Islet of Langerhans (tissue), 1 donor: ENCODE measurements around the gene PSPH.
"Not testable (repeated sequence)": the region's sequence is repeated elsewhere in the genome, so short reads cannot be mapped to it uniquely, and the experiment has no call there.

Source experiments
- FAIRE-seq: peaks from one replicate; lab custom pipeline; 2011; peaks lifted over from hg19 to GRCh38; lab: Jason Lieb, UNC

The PSPH gene

GRCh38 chr7:56062382-56062781, 11.1 kb upstream of the PSPH start:
- no peak for FAIRE-seq

DNA sequence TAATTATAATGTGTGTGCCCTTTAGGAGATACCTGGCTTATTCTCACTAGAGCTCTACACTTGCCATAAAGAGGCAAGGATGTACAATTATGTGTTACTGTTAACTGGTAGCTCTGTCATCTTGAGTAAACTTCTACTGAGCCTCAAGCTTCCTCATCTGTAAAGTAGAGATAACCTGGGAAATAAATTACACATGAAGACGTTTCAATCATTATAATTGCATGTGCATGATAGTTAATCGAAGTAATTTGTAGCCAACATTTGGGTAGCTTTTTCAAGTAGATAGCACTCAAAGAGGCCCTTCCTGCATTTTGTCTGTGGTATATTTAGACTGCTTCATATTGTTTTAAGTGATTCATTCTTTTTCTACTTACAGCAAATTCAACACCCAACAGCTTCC, 2.7 kb upstream of the PSPH start:
- FAIRE-seq: no peak

- no peak for FAIRE-seq
These were observed 2.1 kb upstream of the PSPH start for GRCh38 chr7:56053379-56053778.

DNA sequence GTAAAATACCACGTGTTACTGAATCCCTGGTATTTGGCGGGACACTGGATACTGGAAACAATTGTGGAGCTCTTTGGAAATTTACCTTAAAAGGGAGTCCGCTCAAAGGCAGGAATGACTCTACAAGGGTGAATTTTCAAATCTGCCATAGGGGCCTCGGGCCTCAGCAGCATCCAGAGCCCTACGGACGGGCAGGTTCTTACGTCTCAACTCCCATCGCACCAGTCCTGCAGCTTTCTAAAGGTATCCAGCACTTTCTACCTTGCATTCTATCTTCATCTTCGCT, 248 bp downstream of the PSPH start:
- FAIRE-seq: no peak

GRCh38 chr7:56048763-56049162, 2.5 kb downstream of the PSPH start:
- FAIRE-seq: not testable (repeated sequence)

DNA sequence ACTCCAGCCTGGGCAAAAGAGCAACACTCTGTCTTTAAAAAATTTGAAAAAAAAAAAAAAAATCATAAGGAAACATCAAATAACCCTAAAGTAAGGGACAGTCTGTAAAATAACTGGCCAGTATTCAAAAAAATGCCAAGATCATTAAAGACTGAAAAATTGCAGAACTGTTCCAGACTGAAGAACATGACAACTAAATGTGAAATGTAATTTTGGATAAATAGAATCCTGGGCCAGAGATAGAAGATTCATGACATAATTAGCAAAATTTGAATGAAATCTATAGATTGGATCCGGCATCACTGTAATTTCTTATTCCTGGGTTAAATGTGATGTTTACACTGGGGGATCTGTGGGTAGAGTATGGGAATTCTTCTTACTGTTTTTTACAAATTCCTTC, 3.0 kb downstream of the PSPH start:
- FAIRE-seq: no peak

GRCh38 chr7:56047446-56048116, 3.7 kb downstream of the PSPH start:
- FAIRE-seq: not testable (repeated sequence)

GRCh38 chr7:56046721-56047445, 4.4 kb downstream of the PSPH start:
- FAIRE-seq: no peak

DNA sequence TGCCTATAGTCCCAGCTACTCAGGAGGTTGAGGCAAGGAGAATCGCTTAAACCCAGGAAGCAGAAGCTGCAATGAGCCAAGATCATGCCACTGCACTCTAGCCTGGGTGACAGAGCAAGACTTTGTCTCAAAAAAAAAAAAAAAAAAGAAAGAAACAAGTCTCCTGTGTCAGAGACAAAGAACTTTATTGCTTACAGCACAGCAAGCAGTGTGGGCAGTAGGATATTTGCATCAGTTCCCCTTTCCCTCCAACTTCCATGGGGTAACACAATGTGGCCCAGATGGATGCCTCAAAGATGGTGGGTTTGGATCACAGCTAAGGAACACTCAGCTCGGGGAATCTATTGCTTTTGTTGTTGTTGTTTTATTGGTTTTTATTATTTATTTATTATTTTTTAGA, 5.5 kb downstream of the PSPH start:
- FAIRE-seq: not testable (repeated sequence)

- FAIRE-seq: no peak
These were observed 10.5 kb downstream of the PSPH start for GRCh38 chr7:56040730-56041129.

DNA sequence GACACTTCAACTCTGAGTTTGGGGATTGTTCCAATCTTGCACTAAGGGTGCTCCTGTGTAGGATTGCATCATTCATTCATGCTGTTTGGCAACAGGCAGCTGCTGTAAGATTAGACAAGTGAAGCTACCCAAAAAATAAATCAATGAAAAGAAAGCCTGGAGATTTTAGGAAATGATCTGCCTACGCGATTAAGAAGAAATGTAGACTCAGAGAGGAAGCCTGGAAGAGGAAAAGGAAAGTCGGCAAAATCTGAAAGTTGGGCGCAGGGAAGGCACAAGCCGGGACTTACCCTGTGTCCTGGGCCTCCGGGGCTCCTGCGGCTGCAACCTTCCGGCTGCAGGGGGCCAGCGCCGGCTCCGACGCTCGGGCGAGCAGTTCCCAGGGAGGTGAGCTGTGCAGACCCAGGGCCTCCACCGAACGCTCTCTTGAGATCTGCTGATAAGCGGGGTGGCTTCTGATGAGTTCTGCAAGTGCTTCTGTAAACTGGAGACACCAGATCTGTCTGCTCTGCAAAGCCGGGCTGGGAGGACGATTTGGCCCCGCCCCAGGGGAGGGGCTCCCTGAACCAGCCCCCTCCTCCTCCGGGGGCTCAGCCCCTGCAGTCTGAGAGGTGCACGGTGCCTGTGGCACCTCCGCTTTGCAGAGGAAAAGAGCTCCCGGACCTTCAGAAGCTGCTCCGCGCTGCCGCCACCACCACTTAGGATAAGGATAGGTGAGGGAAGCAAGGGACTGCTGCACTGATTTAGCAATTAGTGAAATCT, 17.4 kb downstream of the PSPH start:
- FAIRE-seq: no peak

DNA sequence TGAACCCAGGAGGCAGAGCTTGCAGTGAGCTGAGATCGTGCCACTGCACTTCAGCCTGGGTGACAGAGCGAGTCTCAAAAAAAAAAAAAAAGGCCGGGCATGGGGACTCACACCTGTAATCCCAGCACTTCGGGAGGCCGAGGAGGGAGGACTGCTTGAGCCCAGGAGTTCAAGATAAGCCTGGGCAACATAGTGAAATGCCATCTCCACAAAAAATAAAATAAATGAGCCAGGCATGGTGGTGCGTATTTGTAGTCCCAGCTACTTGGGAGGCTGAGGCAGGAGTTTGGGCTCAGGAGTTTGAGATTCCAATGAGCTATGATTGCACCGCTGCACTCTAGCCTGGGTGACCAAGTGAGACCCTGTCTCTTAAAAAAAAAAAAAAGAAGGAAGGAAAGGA, 18.7 kb downstream of the PSPH start:
- FAIRE-seq: not testable (repeated sequence)

DNA sequence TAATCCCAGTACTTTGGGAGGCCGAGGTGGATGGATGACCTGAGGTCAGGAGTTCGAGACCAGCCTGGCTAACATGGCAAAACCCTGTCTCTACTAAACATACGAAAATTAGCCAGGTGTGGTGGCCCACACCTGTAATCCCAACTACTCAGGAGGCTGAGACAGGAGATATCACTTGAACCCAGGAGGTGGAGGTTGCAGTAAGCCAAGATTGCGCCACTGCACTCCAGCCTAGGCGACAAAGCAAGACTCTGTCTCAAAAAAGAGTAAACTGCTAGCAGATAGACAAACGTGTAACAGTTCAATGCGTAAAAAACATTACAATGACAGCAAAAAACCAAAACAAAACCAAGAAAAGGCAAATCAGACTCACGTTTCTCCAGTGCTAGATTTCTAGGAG, 19.7 kb downstream of the PSPH start:
- FAIRE-seq: not testable (repeated sequence)

DNA sequence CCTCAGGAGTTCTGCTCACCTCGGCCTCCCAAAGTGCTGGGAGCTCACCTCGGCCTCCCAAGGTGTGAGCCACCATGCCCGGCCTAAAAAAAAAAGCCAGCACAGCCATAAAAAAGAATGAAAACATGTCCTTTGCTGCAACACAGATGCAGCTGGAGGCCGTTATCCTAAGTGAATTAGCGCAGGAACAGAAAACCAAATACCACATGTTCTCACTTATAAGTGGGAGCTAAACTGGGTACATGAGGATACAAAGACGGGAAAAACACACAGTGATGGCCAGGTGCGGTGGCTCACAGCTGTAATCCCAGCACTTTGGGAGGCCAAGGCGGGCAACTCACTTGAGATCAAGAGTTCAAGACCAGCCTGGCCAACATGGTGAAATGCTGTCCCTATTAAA, 20.9 kb downstream of the PSPH start:
- no peak for FAIRE-seq

DNA sequence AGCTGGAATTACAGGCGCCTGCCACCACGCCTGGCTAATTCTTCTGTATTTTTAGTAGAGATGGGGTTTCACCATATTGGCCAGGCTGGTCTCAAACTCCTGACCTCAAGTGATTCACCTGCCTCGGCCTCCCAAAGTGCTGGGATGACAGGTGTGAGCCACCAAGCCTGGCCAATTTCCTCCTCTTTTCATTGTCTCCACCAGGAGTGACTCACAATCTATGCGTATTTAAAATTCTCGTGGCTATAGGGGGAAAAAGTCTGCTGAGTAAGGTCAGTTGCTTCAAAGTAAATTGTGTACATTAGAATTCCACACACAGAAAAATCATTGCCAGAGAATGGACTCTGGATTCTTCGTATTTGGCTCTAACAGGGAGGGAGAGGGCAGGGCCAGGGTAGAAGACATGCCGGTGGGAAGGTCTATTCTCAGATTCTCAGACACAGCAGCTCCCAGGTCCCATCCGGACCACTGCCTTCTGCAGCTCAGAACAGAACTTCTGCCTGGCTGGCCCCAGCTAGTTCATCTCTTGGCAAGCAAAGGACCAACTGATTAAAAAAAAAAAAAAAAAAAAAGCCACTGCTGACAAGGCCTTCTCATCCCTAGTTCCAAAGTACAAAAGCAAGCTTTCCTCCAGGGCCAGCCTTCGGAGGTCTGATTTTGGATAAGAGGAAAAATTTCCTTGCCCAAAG, 22.2 kb downstream of the PSPH start:
- no peak for FAIRE-seq

GRCh38 chr7:56026538-56026937, 24.7 kb downstream of the PSPH start:
- no peak for FAIRE-seq

GRCh38 chr7:56023500-56023899, 27.7 kb downstream of the PSPH start:
- no peak for FAIRE-seq

- no peak for FAIRE-seq
These were observed 31.7 kb downstream of the PSPH start for GRCh38 chr7:56019501-56019900.

- FAIRE-seq: not testable (repeated sequence)
These were observed 34.2 kb downstream of the PSPH start for GRCh38 chr7:56017015-56017414.

DNA sequence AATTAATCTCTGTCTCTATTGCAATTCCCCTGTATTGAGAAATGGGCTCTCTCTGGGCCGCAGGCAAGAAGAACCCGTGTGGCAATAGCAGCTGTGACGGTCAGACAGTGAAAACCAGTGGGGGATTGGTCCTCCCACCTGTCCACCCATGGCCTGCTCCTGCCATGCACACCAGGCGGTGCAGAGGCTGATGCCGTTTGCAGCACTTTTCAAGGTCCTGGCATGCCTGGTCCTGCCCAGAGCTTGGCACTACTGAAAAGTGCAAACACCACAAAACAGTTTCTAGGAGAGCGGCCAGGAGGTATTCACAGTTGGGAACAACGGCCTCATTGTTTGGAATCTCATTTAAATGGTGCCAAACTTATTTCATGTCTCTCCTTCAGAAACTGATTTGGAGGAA, 41.5 kb downstream of the PSPH start:
- FAIRE-seq: no peak

DNA sequence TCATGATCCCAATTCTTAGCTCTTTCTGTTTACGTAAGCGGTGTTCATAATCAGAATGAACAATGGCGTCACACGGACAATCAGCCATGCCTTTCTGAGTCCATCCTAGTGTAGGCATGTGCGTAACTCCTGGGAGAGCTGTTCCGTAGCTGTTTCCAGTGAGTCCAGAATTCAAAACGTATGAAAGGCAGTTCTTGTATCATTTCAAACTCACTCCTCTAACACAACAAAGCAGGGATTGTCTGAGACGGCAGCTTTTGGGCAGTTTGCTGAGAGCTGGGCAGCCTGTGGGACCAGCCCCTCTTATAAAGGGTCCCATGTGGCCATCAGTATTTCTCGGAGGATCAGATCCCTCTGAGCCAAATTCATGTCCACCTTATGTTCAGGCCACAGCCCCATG, 43.4 kb downstream of the PSPH start:
- FAIRE-seq: no peak

DNA sequence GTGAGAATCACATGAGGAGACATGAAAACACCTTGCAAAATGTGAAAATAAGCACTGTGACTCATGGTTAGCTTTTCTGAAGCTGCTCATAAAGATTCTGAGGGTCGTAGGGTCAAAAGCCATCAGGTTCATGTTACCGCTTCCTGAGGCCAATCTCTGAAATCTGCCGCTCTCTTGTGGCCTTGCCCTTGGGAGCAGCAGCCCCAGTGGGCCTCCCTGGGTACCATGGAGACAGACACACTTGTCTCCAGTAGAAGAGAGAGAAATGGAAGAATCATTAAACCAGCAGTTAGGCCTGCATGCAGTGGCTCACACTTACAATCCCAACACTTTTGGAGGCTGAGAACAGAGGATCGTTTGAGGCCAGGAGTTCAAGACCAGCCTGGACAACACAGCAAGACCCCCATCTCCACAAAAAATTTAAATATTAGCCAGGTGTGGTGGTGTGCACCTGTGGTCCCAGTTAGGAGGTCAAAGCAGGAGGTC, 44.0 kb downstream of the PSPH start:
- FAIRE-seq: no peak

DNA sequence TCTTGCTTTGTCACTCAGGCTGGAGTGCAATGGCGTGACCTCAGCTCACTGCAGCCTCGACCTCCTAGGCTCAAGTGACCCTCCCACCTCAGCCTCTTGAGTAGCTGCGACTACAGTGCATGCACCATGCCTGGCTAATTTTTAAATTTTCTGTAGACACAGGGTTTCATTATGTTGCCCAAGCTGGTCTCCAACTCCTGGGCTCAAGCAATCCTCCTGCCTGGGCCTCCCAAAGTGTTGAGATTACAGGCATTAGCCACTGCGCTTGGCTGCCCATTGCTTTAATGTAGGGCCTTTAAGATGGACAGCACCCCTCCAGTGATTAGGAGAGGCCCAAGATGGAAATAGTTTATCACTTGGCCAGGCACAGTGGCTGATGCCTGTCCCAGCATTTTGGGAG, 47.5 kb downstream of the PSPH start:
- no peak for FAIRE-seq
